Mucosa of descending colon (tissue), 3 donors: ENCODE data around the gene FNDC3A. TPM values are rescaled to one million over a fixed set of nuclear protein-coding genes. Genes with fewer than 3 reads are reported as not detected.

Experiments
- ATAC-seq: fragments of 200-7000 bp; cut with Tn5 transposase; one replicate; pipeline ENCODE4 v1.9.1; 2020; ENCODE audit warnings: mild to moderate bottlenecking, moderate library complexity
- DNase-seq, 3 donors: peaks; one replicate each; pipeline ENCODE4 v3.0.0-alpha.2; 2020
- H3K36me3 ChIP-seq: fragments of 200-600 bp; one replicate; pipeline ENCODE4 v1.8.0; 2021; ENCODE audit warnings: low read depth, mild to moderate bottlenecking
- H3K4me1 ChIP-seq: fragments of 200-600 bp; one replicate; pipeline ENCODE4 v1.8.0; 2021; ENCODE audit warnings: low read depth, mild to moderate bottlenecking
- H3K4me3 ChIP-seq: fragments of 200-600 bp; one replicate; pipeline ENCODE4 v1.8.0; 2021; ENCODE audit warnings: mild to moderate bottlenecking
- H3K9me3 ChIP-seq: fragments of 200-600 bp; one replicate; pipeline ENCODE4 v1.8.0; 2021; ENCODE audit warnings: mild to moderate bottlenecking
- CTCF ChIP-seq: fragments of 200-600 bp; IDR thresholded peaks from one replicate; pipeline ENCODE4 v1.8.0; 2022; ENCODE audit warnings: antibody characterized with exemption, mild to moderate bottlenecking
- intact Hi-C, 2 donors: fragments of 100-400 bp; cut with DNase I in 1 of 2; cut with micrococcal nuclease in 1 of 2; formaldehyde crosslinking; loops; one replicate each; pipeline versions ENCODE4 v1.11.0 to v1.11.1; 2022; cut with DNase I, micrococcal nuclease
- total RNA-seq, 3 donors: library from RNA; stranded (reverse); fragmentation: NEBNext Ultra II Directional in 2 of 3; extraction: Animal tissue kit (Norgen Biotek cat#: 25700) in 2 of 3; gene quantifications; one replicate each; pipeline versions ENCODE4 v1.2.1 to v1.2.4, GENCODE V29; 2021 to 2023
- donor health status: DM: no; HTN: no; CAD: no; lungs with moderate emphysema.
- donor health status: DM: no; HTN: no; CAD: no.
- donor health status: DM: no; HTN: yes; CAD: no.

FNDC3A gene
- total RNA-seq, 3 donors from 2014 or later: 46.6 to 63.6 (median 47.3) TPM

GRCh38 chr13:49190901-49191300, 215.2 kb downstream of the FNDC3A start:
- no peak for TF ChIP-seq CTCF
- Histone ChIP-seq H3K4me3 (no peak overlapping the region), H3K36me3 (peaks cover 12% of the 10 kb centered on the region), H3K4me1 (no peaks in the 10 kb centered on the region), H3K9me3 (no peaks in the 10 kb centered on the region)
- no peak for ATAC-seq
- intact Hi-C loops: no loop called here
- DNase-seq: no peak

GRCh38 chr13:49206641-49207040, 230.9 kb downstream of the FNDC3A start:
- Histone ChIP-seq H3K36me3 (no peaks in the 10 kb centered on the region), H3K4me3 (no peak overlapping the region), H3K4me1 (no peaks in the 10 kb centered on the region), H3K9me3 (no peaks in the 10 kb centered on the region)
- DNase-seq (no peak), ATAC-seq (no peak)
- no peak for TF ChIP-seq CTCF
- intact Hi-C loops: no loop called here

- Histone ChIP-seq H3K4me1 (no peaks in the 10 kb centered on the region), H3K36me3 (no peaks in the 10 kb centered on the region), H3K9me3 (no peaks in the 10 kb centered on the region), H3K4me3 (no peak overlapping the region)
- intact Hi-C loops: no loop called here
- ATAC-seq (no peak), DNase-seq (no peak)
- TF ChIP-seq CTCF: no peak
Observed at GRCh38 chr13:49208619-49209018, 232.9 kb downstream of the FNDC3A start.

DNA sequence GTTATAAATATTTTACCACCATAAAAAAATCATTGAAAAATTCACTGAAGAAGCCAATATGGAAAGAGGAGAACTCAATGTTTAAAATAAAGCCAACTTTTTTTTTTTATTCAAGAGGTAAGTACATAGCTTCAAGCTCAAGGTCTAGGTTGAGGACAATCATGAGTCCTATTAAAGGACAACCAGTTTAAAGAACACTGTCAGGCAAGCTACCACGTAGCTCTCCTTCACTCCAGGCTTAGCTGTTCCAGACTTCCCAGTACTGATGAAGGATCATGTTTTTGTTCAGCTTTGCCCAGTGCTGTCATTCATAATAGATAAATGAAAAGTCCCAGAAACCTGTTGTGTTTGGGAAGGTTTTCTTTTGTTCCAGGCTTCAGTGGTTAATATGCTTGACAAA, 234.4 kb downstream of the FNDC3A start:
- no peak for TF ChIP-seq CTCF
- DNase-seq (no peak), ATAC-seq (no peak)
- no peaks in the 10 kb centered on the region for H3K36me3 ChIP-seq
- intact Hi-C loops: no loop called here
- H3K9me3 ChIP-seq: no peaks in the 10 kb centered on the region
- no peak overlapping the region for H3K4me3 ChIP-seq
- H3K4me1 ChIP-seq: peaks cover 3% of the 10 kb centered on the region

GRCh38 chr13:49210669-49211068, 235.0 kb downstream of the FNDC3A start:
- no peak for ATAC-seq
- peaks cover 3% of the 10 kb centered on the region for H3K4me1 ChIP-seq
- intact Hi-C loops: no loop called here

More at GRCh38 chr13:49210669-49211068, 235.0 kb downstream of the FNDC3A start:
- Histone ChIP-seq H3K4me3 (no peak overlapping the region), H3K36me3 (no peaks in the 10 kb centered on the region), H3K9me3 (no peaks in the 10 kb centered on the region)
- no peak for DNase-seq
- TF ChIP-seq CTCF: no peak
